Chondrocyte (in vitro differentiated cells): ENCODE measurements around the gene ACOXL. TPM values are rescaled to one million over a fixed set of nuclear protein-coding genes. Genes with fewer than 3 reads are reported as not detected.

ENCODE experiments used
- DNase-seq: peaks from one replicate; pipeline ENCODE4 v3.0.0; 2021; ENCODE audit warnings: mixed read lengths, low spot score
- H3K27ac Mint-ChIP-seq: one replicate; pipeline ENCODE4 v1.8.0; 2021; ENCODE audit warnings: mild to moderate bottlenecking, moderate library complexity, mixed read lengths; ENCODE audit not compliant: unreplicated experiment
- H3K27me3 Mint-ChIP-seq: 2 replicates; pipeline ENCODE4 v1.8.0; 2021; ENCODE audit warnings: low read depth, mixed read lengths
- H3K36me3 Mint-ChIP-seq: 2 replicates; pipeline ENCODE4 v1.8.0; 2021; ENCODE audit warnings: low read depth, mixed read lengths
- H3K4me1 Mint-ChIP-seq: 2 replicates; pipeline ENCODE4 v1.8.0; 2021; ENCODE audit warnings: low read depth, mild to moderate bottlenecking, mixed read lengths
- H3K4me3 Mint-ChIP-seq: one replicate; pipeline ENCODE4 v1.8.0; 2021; ENCODE audit warnings: mild to moderate bottlenecking, moderate library complexity, mixed read lengths; ENCODE audit not compliant: unreplicated experiment
- H3K9me3 Mint-ChIP-seq: 2 replicates; pipeline ENCODE4 v1.8.0; 2021; ENCODE audit warnings: low read depth, mixed read lengths
- total RNA-seq: library from RNA; stranded (reverse); gene quantifications from 3 replicates; pipeline ENCODE4 v1.2.1, GENCODE V29; 2021
- TF ChIP-seq, protein P1 (sequence below): fragments of 200-600 bp; sonication (generic); IDR thresholded peaks from 2 replicates; pipeline ENCODE4 v1.5.0; 2021; ENCODE audit warnings: antibody characterized with exemption, mild to moderate bottlenecking, moderate library complexity

Gene ACOXL
- total RNA-seq, 1 donor from 2014 or later, result not detected

DNA sequence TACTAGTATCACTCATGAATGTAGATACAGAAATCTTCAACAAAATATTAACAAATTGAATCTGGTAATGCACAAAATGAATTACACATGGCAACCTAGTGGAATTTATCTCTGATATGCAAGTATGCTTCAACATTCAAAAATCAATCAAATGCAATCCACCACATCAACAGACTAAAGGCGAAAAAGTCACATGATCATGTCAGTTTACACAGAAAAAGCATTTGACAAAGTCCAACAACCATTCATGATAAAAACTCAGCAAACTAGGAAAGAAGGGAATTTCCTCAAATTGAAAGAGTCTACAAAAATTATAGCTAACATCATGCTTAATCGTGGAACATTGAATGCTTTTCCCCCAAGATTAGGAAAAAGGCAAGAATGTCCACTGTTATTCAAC, 237.8 kb downstream of the ACOXL start:
- Mint-ChIP-seq H3K27me3 (peaks cover 40% of the 10 kb centered on the region), H3K9me3 (peaks cover 12% of the 10 kb centered on the region), H3K4me3 (no peak overlapping the region), H3K36me3 (peaks cover 8% of the 10 kb centered on the region), H3K27ac (no peak overlapping the region), H3K4me1 (no peaks in the 10 kb centered on the region)
- no peak for DNase-seq
- TF ChIP-seq, protein P1, sequence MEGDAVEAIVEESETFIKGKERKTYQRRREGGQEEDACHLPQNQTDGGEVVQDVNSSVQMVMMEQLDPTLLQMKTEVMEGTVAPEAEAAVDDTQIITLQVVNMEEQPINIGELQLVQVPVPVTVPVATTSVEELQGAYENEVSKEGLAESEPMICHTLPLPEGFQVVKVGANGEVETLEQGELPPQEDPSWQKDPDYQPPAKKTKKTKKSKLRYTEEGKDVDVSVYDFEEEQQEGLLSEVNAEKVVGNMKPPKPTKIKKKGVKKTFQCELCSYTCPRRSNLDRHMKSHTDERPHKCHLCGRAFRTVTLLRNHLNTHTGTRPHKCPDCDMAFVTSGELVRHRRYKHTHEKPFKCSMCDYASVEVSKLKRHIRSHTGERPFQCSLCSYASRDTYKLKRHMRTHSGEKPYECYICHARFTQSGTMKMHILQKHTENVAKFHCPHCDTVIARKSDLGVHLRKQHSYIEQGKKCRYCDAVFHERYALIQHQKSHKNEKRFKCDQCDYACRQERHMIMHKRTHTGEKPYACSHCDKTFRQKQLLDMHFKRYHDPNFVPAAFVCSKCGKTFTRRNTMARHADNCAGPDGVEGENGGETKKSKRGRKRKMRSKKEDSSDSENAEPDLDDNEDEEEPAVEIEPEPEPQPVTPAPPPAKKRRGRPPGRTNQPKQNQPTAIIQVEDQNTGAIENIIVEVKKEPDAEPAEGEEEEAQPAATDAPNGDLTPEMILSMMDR, result no peak

DNA sequence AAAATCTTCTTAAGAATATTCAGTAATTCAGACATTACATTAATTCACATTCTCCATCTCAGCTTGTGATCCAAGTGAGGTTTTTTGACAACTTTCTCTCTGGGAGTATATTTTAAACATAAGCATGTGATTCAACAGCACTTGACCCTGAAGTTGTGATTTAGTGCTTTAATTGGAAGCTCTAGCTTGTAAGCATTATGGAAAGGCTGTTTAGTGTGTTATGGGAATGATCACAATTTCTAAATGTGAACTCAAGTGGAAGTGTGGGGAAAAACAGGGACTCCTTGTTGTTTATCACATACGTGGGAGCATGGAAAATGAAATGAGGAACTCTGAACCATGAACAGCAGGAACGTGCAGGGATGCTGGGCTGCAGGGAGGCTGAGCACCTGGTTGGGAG, 239.4 kb downstream of the ACOXL start:
- no peak overlapping the region for H3K4me3 Mint-ChIP-seq
- H3K36me3 Mint-ChIP-seq, result peaks cover 8% of the 10 kb centered on the region
- peaks cover 38% of the 10 kb centered on the region for H3K27me3 Mint-ChIP-seq
- H3K4me1 Mint-ChIP-seq, result no peaks in the 10 kb centered on the region
- no peak overlapping the region for H3K27ac Mint-ChIP-seq
- H3K9me3 Mint-ChIP-seq, result peaks cover 12% of the 10 kb centered on the region
- TF ChIP-seq, protein P1, result no peak
- DNase-seq, result no peak

DNA sequence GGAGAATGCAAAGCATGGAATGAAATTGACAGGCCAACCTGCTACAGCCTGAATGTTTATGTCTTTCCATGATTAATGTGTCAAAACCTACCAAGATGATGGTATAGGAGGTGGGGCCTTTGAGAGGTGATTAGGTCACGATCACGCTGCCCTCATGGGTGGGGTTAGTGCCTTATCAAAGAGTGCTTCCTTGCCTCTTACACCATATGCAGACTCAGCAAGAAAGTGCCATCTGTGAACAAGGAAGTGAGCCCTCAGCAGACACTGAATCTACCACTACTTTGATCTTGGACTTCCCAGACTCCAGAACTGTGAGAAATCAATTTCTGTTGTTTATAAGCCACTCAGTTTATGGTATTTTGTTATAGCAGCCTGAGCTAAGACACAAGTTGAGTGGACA, 240.9 kb downstream of the ACOXL start:
- Mint-ChIP-seq H3K4me1 (no peaks in the 10 kb centered on the region), H3K9me3 (peaks cover 11% of the 10 kb centered on the region), H3K36me3 (peaks cover 7% of the 10 kb centered on the region), H3K27me3 (peaks cover 34% of the 10 kb centered on the region), H3K4me3 (no peak overlapping the region), H3K27ac (no peak overlapping the region)
- TF ChIP-seq, protein P1, result no peak
- no peak for DNase-seq

DNA sequence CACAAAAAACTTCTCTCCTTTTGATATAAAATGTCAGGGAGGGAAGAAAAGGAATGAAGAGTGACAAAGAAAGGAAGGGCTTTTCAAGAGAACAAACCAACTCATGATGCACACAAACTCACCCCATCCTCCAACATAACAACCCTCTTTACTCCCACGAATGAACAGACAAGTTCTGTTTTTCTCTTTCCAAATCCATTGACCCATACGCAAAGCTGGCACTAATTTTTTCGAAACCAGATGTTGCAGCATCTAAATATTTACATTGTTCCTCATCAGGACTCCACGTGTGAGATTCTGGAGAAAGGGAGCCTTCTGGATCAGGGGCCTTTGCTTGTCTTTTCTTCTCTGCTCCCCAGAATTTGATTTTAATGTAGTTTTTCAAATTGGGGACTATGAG, 245.0 kb downstream of the ACOXL start:
- H3K4me3 Mint-ChIP-seq, result no peak overlapping the region
- H3K27me3 Mint-ChIP-seq, result peaks cover 15% of the 10 kb centered on the region
- H3K4me1 Mint-ChIP-seq, result no peaks in the 10 kb centered on the region
- TF ChIP-seq, protein P1, result no peak
- no peaks in the 10 kb centered on the region for H3K9me3 Mint-ChIP-seq
- no peak overlapping the region for H3K27ac Mint-ChIP-seq
- DNase-seq, result no peak
- no peaks in the 10 kb centered on the region for H3K36me3 Mint-ChIP-seq

DNA sequence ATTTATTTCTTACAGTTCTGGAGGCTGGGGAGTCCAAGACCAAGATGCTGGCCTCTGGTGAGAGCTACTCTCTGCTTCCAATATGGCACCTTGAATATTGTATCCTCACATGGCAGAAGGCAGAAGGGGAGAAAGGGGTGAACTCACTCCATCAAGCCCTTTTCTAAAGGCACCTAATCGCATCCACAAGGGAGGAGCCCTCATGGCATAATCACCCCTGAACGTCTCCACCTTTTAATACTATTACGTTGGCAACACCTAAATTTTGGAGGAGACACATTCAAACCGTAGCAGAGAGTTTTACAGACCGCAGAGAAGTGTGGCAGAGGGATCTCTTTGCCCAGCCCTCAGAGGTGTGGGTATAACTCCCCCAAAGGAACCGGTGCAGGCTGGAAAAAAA, 245.8 kb downstream of the ACOXL start:
- no peak for DNase-seq
- Mint-ChIP-seq H3K9me3 (no peaks in the 10 kb centered on the region), H3K27ac (no peak overlapping the region), H3K4me1 (no peaks in the 10 kb centered on the region), H3K36me3 (no peaks in the 10 kb centered on the region), H3K4me3 (no peak overlapping the region), H3K27me3 (peaks cover 13% of the 10 kb centered on the region)
- TF ChIP-seq, protein P1, result no peak
